Uterus (tissue), 4 donors: ENCODE measurements around the gene MYO19. TPM values are rescaled to one million over a fixed set of nuclear protein-coding genes. Genes with fewer than 3 reads are reported as not detected.

ENCODE experiments used
- DNase-seq, 2 donors: peaks; one replicate each; pipeline ENCODE4 v3.0.0-alpha.2; 2019 to 2020
- H3K27ac ChIP-seq, 2 donors: fragments of 200-600 bp; sonication (generic); 1 replicate in 1 of 2; 2 replicates in 1 of 2; pipeline ENCODE4 v1.5.1; 2016 to 2018
- H3K27me3 ChIP-seq, 2 donors: fragments of 200-600 bp; sonication (generic); one replicate each; pipeline ENCODE4 v1.5.1; 2018 to 2019; ENCODE audit warnings: control low read depth in 1 of 2
- H3K36me3 ChIP-seq, 2 donors: fragments of 200-600 bp; sonication (generic); one replicate each; pipeline ENCODE4 v1.5.1; 2019; ENCODE audit warnings: control low read depth in 1 of 2
- H3K4me1 ChIP-seq, 2 donors: fragments of 200-600 bp; sonication (generic); one replicate each; pipeline ENCODE4 v1.5.1; 2018 to 2019; ENCODE audit warnings: control low read depth in 1 of 2
- H3K4me3 ChIP-seq, 2 donors: fragments of 200-600 bp; sonication (generic); 1 replicate in 1 of 2; 2 replicates in 1 of 2; pipeline ENCODE4 v1.5.1; 2018 to 2019; ENCODE audit warnings: mild to moderate bottlenecking in 1 of 2
- H3K9me3 ChIP-seq, 2 donors: fragments of 200-600 bp; sonication (generic); one replicate each; pipeline ENCODE4 v1.5.1; 2019; ENCODE audit warnings: control low read depth in 1 of 2
- POLR2A ChIP-seq, 2 donors: fragments of 450-650 bp; IDR thresholded peaks; one replicate each; pipeline ENCODE4 v1.6.1; 2016; ENCODE audit warnings: antibody characterized with exemption in 2 of 2, mild to moderate bottlenecking in 1 of 2, moderate library complexity in 1 of 2
- intact Hi-C: fragments of 100-400 bp; cut with DNase I; formaldehyde crosslinking; loops from one replicate; pipeline ENCODE4 v1.15.1; 2023; ENCODE audit warnings: low total_unique reads
- total RNA-seq, 4 donors: library from RNA; depleted of rRNA in 3 of 4; stranded (reverse); fragments of >200 nt in 3 of 4; gene quantifications; one replicate each; pipeline versions ENCODE4 v1.1.0 to v1.2.4, GENCODE V29; 2014 to 2023
- TF ChIP-seq, protein P1 (sequence below), 4 experiments: fragments of 200-600 bp in 2 of 4; fragments of 450-650 bp in 2 of 4; sonication (generic) in 2 of 4; IDR thresholded peaks; one replicate each; pipeline ENCODE4 v1.5.1; 2016 to 2019; ENCODE audit warnings: antibody characterized with exemption in 4 of 4, mild to moderate bottlenecking in 2 of 4, moderate library complexity in 1 of 4
- donor health status: DM: yes; HTN: yes; CAD: no.

Gene MYO19
- total RNA-seq, 4 donors from 2014 or later = 7.9 to 69.7 (median 48.5) TPM

- Histone ChIP-seq H3K4me3 (no peak overlapping the region), H3K27me3 (no peaks in the 10 kb centered on the region), H3K4me1 (no peaks in the 10 kb centered on the region), H3K27ac (no peak overlapping the region), H3K9me3 (no peaks in the 10 kb centered on the region), H3K36me3 (no peaks in the 10 kb centered on the region)
- TF ChIP-seq, protein P1, sequence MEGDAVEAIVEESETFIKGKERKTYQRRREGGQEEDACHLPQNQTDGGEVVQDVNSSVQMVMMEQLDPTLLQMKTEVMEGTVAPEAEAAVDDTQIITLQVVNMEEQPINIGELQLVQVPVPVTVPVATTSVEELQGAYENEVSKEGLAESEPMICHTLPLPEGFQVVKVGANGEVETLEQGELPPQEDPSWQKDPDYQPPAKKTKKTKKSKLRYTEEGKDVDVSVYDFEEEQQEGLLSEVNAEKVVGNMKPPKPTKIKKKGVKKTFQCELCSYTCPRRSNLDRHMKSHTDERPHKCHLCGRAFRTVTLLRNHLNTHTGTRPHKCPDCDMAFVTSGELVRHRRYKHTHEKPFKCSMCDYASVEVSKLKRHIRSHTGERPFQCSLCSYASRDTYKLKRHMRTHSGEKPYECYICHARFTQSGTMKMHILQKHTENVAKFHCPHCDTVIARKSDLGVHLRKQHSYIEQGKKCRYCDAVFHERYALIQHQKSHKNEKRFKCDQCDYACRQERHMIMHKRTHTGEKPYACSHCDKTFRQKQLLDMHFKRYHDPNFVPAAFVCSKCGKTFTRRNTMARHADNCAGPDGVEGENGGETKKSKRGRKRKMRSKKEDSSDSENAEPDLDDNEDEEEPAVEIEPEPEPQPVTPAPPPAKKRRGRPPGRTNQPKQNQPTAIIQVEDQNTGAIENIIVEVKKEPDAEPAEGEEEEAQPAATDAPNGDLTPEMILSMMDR (IDR thresholded peaks at IDR 0.05) = no peak
- no peak for TF ChIP-seq POLR2A (IDR thresholded peaks at IDR 0.05)
- intact Hi-C loops = no loop called here
- no peak for DNase-seq
These were observed 70.5 kb downstream of the MYO19 start for GRCh38 chr17:36463916-36464764.

GRCh38 chr17:36461330-36462110, 73.1 kb downstream of the MYO19 start:
- H3K27ac ChIP-seq = no peak overlapping the region
- no peak for TF ChIP-seq POLR2A (IDR thresholded peaks at IDR 0.05)
- TF ChIP-seq, protein P1 (IDR thresholded peaks at IDR 0.05) = no peak
- no peaks in the 10 kb centered on the region for H3K9me3 ChIP-seq
- no peaks in the 10 kb centered on the region for H3K4me1 ChIP-seq
- no peak for DNase-seq
- no peaks in the 10 kb centered on the region for H3K36me3 ChIP-seq
- H3K4me3 ChIP-seq = no peak overlapping the region
- intact Hi-C loops = no loop called here
- no peaks in the 10 kb centered on the region for H3K27me3 ChIP-seq

- H3K36me3 ChIP-seq = no peaks in the 10 kb centered on the region
- H3K27me3 ChIP-seq = no peaks in the 10 kb centered on the region
- no peak overlapping the region for H3K4me3 ChIP-seq
- intact Hi-C loops = no loop called here
- no peaks in the 10 kb centered on the region for H3K9me3 ChIP-seq
- TF ChIP-seq POLR2A (IDR thresholded peaks at IDR 0.05) = no peak
- TF ChIP-seq, protein P1 (IDR thresholded peaks at IDR 0.05) = no peak
- DNase-seq = no peak
- H3K4me1 ChIP-seq = no peaks in the 10 kb centered on the region
- H3K27ac ChIP-seq = no peak overlapping the region
These were observed 74.3 kb downstream of the MYO19 start for GRCh38 chr17:36460265-36460937.

GRCh38 chr17:36459601-36460000, 75.1 kb downstream of the MYO19 start:
- Histone ChIP-seq H3K27me3 (no peaks in the 10 kb centered on the region), H3K9me3 (no peaks in the 10 kb centered on the region), H3K27ac (no peak overlapping the region), H3K4me3 (no peak overlapping the region), H3K4me1 (no peaks in the 10 kb centered on the region), H3K36me3 (no peaks in the 10 kb centered on the region)
- TF ChIP-seq, protein P1 (IDR thresholded peaks at IDR 0.05) = no peak
- TF ChIP-seq POLR2A (IDR thresholded peaks at IDR 0.05) = no peak
- intact Hi-C loops = no loop called here
- DNase-seq = no peak
